Left hindlimb (tissue), 1 donor: Measurements from ENCODE around the gene CMC2.

ENCODE experiments used
- DNase-seq: peaks from one replicate; pipeline ENCODE4 v3.0.0-alpha.2; 2018

CMC2 gene

GRCh38 chr16:80972611-80973010, 34.1 kb downstream of the CMC2 start:
- DNase-seq, result no peak

- no peak for DNase-seq
Measured at GRCh38 chr16:80971819-80972218, 34.9 kb downstream of the CMC2 start.

GRCh38 chr16:80969114-80969484, 37.6 kb downstream of the CMC2 start:
- no peak for DNase-seq

GRCh38 chr16:80968386-80969113, 38.1 kb downstream of the CMC2 start:
- DNase-seq, result no peak

DNA sequence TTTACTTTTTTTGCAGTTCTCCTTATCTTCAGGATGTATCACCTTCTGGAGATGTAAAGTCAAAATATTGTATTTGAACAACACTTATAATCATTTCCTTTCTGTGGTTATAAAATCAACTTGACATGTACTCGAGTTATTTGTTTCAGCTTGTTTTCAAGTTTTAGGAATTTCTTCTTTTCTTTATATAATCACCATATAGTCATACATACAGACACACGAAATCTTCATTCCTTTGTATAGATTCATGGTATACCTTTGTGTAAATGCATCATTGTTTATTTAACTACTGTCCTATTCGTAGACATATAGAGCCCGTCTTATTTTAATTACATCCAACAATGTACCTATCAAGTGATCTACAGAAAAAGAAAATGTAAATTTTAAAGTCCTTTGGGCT, 40.1 kb downstream of the CMC2 start:
- DNase-seq, result no peak

DNA sequence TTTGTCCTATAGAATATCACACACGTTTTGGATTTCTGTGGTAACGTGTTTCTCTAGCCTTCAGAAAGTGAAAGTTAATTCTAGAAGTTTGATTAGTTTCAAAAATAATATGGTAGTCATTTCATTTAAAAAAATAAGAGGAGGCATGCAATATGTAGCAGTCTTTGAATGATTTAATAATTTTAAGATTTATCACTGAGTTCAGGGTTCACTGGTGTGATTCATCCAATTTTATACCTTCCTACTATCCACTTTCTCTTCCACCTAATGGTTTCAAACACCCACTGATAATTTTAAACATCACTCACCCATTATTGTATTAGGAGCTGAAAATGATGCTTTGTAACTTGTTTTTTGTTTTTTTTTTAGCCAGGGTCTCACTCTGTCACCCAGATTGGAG, 42.3 kb downstream of the CMC2 start:
- no peak for DNase-seq

DNA sequence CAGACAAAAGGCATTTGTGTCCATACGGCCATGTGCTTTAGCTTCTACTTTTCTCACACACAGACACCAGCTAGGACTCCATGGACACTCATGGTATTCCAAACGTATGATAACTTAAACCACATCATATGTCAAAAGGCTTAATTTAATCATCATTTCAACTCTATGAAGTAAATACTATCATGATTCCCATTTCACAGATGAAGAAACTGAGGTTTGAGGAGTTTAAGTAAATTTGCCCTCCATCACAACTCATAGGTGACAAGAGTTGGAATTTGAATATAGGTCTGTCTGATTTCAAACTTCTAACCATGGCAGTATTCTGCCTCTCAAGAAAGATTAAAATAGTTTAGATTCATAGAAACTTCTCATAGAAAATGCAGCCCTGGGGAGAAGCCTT, 43.8 kb downstream of the CMC2 start:
- DNase-seq, result no peak

GRCh38 chr16:80958284-80958683, 48.4 kb downstream of the CMC2 start:
- DNase-seq, result no peak

- no peak for DNase-seq
Measured at GRCh38 chr16:80954985-80955384, 51.7 kb downstream of the CMC2 start.

DNA sequence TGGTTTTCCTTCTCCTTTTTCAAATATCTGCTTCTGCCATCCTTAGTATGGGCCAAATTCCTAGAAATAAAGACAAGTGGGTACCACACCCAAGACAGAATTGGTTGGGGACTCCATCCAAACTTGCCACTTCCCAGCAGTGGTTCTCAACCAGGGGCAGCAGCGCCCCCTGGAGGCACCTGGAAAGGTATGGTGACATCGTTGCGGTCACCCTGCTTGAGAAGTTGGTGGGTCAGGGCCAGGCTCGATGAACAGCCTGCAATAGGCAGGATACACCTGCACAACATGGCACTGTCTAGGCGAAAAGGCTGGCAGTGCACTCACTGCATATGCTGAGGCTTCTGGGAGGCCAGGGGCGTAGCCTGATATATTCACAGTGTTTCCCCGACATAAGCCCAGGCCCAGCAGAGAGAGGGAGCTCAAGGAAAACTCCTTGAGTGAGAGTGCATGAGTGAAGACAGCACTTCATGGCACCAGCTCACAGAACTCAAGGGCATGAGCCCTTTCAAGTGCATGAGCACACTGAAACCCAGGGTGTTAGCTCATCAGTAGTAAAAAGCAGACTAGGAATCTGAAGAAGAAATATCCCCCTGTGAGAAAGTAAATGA, 57.7 kb downstream of the CMC2 start:
- no peak for DNase-seq

DNA sequence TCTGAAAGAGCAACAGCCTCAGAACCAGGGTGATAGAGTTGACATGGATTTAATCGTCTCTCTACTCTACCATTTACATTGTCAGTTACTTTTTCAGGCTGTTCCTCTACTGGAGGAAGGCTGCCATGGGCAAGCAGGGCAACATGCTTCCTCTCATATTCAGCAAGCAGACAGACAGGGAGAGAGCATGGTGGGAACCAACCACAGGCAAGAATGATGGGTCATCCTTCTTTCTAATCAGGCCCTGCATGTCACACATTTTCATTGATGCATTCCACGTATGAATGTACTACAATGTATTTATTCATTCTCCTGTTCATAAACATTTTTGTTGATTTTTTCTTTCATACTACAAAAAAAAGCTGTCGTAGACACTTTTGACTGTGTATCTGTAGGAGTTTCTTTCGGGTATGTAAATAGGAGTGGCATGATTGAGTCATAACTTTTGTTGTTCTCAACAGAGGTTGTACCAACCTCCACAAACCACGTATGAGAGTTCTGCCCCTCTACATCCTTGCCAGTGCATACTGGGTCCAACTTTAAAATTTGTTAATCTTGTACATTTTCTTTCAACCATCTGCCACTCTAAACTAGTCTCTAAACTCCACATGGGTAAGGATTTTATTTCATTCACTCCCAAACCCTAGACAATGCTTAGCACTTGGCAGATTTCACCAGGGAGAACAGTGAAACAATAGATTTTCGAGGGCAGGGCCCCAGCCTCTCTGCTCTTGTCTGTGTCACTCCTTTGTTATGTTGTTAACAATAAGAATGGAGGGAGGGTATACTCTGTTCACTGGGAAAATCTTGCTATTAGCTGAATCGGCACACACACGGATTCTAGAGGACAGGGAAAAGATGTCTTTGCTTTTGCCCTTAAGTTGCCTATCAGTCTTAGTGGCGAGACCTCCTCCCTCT, 58.7 kb downstream of the CMC2 start:
- no peak for DNase-seq

- DNase-seq, result no peak
Measured at GRCh38 chr16:80947239-80947638, 59.4 kb downstream of the CMC2 start.

DNA sequence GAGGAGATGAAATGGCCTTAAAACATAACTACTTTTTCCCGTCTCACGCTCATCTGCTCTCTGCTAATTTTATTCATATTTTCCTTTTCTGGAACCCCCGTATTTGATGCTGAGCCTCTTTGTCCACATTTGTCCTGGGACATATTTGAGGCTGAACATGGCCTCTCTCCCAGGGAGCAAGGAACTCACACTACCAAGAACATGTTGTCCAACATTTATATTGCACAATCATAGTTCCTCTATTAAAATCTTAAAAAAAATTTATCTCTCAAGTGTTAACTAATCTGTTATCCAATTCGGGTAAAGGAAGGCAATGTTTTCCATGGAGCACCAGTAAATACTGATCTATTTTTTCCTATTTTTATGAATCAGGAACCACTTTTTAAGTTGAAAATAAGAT, 60.2 kb downstream of the CMC2 start:
- no peak for DNase-seq

GRCh38 chr16:80940069-80940856, 66.4 kb downstream of the CMC2 start:
- no peak for DNase-seq

DNA sequence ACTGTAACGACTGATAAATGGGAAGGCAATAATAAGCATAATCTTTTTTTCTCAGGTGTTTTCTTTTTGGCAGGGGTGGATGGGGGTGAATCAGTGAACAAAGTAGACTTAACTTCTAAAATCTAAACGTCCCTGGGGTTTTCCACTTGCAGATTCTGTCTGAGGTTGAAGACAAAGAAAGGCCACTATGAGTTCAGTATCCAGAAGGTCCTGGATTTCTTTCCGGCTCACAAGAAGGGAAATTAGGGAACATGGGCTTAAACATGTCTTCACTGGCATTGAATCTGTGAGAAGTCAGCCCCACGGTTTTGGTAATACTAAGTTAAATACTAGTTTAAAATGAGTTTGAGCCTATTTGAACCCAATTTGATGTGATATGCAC, 67.8 kb downstream of the CMC2 start:
- no peak for DNase-seq

GRCh38 chr16:80938004-80938878, 68.4 kb downstream of the CMC2 start:
- DNase-seq, result peak; percentile 85

- no peak for DNase-seq
Measured at GRCh38 chr16:80936410-80936809, 70.3 kb downstream of the CMC2 start.

GRCh38 chr16:80935691-80936090, 71.0 kb downstream of the CMC2 start:
- no peak for DNase-seq

GRCh38 chr16:80932708-80933095, 74.0 kb downstream of the CMC2 start:
- peak; percentile 58 for DNase-seq

DNA sequence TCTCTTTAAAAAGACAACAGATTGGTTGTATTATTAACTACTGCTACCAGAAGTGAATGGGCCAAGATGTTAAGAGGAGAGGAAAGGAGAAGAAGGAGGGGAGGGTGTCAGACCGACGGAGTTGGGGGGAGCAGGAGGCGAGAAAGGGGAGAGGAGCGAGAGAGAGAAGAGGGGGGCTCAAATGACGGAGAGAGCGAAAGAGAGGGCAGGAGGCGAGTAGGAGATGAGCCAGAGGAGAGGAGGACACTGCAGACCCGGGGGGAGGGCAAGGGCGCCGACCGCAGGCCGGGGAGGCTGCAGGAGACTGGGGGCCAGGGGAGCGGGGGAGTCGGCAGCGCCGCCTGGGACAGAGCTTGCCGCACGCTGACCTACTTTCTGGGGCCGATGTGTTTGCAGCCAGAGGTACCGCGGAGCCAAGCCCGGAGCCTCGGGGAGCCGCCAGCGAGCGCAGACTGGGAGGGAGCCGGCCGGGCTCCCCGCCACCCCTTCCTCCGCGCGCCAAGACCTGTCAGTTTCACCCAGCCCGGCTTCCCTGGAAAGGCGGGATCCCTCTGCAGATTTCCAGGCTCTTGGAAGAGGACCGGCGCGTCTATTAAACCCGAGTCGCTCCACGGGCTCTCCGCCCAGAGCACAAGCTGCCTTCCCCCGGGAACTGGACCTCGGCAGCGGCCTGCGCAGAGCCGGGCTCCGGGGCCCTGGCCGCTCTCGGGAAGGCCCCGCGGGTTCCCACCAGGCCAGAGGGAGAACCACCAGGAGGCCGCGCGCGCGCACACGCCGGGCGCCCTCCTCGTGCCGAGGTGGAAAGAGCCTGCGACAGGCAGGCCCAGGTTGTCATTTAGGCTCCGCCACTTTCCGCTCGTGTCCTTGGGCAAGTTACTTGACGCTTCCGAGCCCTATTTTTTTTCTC, 74.6 kb downstream of the CMC2 start:
- DNase-seq, result peak; percentile 90
